IPS DF 4.7 (cell line): ENCODE results near the gene CD5L.
A peak's percentile ranks its signal among the peaks of the same experiment; 100 is the strongest.

Experiments
- DNase-seq: peaks from one replicate; pipeline ENCODE4 v3.0.0-alpha.2; 2013; ENCODE audit warnings: low spot score; ENCODE audit errors: extremely low read depth

Gene CD5L

GRCh38 chr1:157841708-157842107 lies at the start of gene CD5L:
Gene CD5L (minus strand): TSS chr1:157841808. CDS start chr1:157841701, 107 bp downstream.
- DNase-seq, result no peak

DNA sequence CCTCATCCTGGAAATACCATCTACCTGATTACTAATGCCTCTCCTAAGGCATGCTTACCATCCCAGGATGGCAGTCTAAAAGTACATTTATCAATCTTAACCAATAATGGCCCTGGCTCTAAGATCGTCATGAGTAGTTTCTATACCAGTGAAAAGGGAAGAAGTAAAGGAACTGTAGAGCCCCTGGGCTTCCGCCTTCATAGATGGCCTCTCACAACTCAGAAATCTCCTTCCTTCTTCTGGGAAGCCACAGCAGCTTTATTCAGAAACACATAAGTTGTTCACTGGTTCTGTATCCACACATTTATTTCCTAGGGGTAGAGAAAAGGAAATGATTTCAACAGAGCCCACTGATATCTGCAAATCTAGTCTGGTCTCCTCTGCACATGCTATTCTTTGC lies 41.0 kb upstream of the CD5L start:
- no peak for DNase-seq

DNA sequence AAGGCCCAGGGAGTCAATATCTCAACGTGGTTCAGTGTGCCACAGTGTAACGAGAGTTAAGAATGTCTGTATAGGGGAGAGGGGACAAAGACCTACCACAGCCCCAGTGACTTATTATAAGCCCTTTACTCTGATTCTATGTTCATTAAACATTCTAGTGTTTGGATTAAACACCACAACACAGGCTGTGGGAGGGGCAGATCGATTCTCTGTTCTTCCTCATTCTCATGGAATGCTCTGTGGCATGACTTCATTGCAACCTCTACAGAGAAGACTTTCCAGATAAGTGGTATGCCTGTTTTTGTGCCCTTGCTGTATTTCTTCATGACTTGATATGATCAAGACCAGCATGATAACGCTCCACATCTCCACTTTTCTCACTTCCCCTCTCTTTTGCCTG lies 39.0 kb upstream of the CD5L start:
- DNase-seq, result no peak

DNA sequence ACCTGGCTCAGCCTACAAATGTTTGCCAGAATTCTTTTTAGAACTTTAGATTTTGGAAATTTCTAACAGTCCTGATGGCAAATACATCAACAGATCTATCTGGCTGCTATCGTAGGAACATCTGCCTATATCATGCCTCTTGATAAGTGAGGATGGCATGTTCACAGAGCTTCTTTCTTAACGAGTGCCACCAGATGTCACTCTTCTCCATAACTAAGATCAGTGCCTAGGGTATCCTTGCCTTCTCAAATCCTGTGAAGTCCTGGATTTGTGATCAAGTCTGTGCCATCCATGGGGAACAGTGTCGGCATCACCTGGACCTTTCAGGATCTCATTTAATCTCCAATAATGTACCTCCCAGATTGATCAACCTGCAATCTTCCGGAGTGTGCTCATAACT lies 36.5 kb upstream of the CD5L start:
- DNase-seq, result peak; percentile 19

- DNase-seq, result no peak
Measured at GRCh38 chr1:157870490-157870889, 28.9 kb upstream of the CD5L start.

GRCh38 chr1:157868654-157869053 lies 27.0 kb upstream of the CD5L start:
- DNase-seq, result no peak

DNA sequence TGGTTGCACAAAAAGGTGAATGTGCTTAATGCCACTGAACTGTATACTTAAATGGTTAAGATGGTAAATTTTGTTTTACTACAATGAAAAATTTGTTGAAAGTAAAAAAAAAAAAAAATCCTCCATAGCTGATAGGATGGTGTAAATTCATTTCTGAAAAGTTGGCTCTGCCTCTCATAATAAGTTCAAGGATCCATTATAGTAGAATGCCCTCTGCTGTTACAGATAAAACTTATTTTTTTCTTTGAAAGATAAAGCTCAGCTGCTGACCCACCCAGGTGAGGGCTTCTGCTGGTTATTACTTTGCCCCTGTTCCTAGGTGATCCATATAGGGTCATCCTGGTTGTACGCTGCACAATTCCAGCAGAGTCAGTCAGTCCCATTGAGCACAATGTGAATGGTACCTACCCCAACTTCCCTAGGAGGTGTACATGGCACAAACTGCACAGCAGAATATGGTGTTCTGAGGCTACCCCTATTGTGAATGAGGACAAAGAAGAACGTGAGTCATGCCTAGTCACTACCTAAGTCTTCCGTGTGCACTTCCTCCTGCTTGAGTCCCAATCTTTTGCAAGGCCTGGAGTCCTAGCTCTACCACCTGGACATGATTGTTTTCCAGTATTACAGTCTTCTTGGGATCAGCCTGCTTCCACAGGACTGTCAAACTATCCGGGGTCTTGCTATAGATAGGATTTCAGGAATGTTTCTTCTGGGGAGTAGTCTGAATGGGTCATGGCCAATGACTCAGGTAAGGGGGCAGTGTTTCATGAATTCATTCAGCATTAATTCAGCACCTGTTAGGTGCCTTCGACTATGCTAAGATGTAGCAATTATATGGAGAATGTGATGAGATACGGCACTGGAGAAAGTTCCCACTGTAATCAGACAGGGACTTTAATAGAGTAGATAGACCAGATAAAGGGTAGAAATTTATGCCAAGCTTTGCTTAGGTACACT lies 20.8 kb upstream of the CD5L start:
- DNase-seq, result no peak

GRCh38 chr1:157856538-157856937 lies 14.9 kb upstream of the CD5L start:
- no peak for DNase-seq

- no peak for DNase-seq
Measured at GRCh38 chr1:157852476-157852875, 10.9 kb upstream of the CD5L start.

DNA sequence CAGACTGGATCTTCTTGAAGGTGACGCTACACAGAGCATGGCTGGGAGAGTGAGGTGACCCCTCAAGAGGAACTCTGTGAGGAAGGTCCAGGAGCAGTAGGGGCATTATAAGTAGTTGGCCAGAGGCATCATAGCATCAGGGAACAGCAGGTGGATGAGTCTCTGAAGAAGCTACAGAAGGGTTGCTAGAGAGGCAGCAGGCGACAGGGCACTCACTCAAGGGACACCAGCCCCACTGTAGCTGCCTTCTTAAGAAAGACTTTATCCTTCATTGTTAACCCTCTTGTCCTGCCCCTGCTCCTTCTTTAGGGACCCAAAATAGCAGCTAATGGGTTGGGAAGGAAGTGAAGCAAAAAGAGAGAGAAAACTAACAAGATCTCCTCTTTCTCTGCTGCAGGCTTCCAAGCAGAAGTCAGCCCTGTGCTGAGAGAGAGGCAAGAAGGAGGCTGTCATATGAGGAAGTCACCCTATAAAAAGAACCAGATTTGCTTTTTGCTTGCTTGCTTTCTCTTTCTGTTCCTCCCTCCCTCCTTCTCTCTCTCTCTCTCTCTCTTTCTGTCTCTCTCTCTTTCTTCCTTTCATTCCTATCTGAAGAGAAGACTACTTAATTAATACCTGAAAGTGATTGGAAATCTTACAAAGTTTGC lies 7.7 kb upstream of the CD5L start:
- no peak for DNase-seq

- no peak for DNase-seq
Measured at GRCh38 chr1:157844089-157844830, 2.7 kb upstream of the CD5L start.

DNA sequence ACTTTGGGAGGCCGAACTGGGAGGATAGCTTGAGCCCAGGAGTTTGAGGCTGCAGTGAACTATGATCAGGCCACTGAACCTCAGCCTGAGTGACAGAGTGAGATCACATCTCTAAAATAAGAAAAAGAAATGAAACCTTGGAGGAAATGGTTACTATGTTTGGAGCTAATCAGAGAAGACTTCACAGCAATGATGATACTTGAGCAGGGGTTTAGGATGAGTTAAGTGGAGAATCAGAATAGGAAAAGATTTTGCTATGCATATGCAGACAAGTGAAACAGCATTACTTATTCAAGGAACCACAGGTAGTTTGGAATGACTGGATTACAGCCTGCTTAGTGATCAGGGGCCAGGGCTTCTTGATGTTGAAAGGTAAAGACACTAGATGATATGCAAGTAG lies 1.3 kb upstream of the CD5L start:
- no peak for DNase-seq

DNA sequence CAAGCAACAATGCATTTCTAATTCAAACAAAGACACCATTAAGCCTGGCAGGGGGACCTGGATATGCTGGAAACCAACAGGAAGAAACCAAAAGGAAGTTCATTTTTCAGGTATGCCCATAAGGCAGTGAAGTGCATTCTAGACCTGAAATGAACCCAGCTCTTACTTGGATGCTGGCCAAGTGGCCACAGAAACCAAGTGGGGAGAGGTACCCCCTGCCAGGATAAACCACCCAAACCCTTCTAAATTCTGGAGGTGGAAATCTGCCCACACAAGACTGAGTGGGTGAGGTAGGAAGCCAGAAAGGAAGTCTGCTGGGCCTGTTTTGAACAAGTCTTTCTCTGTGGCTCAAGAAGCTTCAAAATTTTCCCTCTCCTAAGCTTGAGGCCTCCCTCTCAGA lies 2.6 kb downstream of the CD5L start:
- no peak for DNase-seq

DNA sequence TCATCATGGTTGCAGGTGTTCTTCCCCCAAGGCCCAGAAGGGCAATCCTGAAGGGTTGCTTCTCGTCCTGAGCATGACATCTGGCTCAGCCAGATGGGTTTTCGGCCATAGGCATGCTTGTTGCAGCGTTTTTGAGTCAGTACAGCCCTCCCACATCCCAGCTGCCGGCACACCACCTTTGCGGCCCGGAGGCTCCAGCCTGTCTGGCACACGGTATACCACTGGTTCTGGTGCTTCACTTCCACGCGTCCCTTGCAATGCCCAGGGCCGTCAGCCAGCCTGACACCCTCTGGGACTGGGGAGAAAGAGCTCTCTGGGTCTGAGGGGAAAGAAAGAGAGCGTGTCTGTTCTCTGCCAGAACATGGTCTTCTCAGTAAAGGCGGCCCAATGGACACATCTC lies 7.2 kb downstream of the CD5L start:
- DNase-seq, result no peak

DNA sequence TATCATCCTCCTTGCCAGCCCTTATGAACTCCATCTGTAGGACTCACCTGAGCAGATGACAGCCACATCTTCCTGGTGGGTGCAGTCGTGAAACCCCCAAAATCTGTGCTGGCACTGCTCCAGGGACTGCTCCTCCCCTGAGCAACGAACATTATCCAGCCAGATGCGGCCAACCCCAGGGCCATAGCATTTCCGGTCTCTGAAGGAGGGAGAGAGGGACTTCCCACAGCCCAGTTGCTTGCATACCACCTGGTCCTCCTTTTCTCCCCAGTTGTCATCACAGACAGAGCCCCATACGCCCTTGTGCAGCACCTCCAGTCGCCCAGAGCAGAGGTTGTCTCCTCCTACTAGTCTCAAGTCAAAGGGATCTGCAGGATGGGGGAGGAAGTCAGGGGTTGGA lies 8.5 kb downstream of the CD5L start:
- DNase-seq, result no peak

GRCh38 chr1:157831968-157832626 lies 9.5 kb downstream of the CD5L start:
- no peak for DNase-seq

GRCh38 chr1:157830887-157831286 lies 10.7 kb downstream of the CD5L start:
- no peak for DNase-seq

DNA sequence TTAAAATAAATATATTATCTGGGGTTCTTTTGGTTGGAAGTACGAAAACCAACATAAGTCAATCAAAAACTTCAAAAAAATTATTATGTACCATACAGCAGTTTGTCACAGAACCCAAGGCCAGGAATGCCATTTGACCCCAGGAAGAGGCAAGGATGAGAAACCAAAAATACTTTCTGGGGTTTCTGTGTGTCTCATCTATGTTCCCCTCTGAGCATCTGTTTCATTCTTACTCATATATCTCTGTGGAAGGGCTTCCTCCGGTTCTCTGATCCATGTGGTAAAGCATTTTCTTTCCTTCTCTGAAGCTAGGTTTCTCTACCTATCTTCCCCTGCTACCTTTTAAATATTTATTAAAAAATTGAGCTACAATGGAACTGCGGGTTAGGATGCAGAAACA lies 11.9 kb downstream of the CD5L start:
- DNase-seq, result no peak

GRCh38 chr1:157829210-157829609 lies 12.4 kb downstream of the CD5L start:
- DNase-seq, result no peak

- DNase-seq, result no peak
Measured at GRCh38 chr1:157820299-157820698, 21.3 kb downstream of the CD5L start.

DNA sequence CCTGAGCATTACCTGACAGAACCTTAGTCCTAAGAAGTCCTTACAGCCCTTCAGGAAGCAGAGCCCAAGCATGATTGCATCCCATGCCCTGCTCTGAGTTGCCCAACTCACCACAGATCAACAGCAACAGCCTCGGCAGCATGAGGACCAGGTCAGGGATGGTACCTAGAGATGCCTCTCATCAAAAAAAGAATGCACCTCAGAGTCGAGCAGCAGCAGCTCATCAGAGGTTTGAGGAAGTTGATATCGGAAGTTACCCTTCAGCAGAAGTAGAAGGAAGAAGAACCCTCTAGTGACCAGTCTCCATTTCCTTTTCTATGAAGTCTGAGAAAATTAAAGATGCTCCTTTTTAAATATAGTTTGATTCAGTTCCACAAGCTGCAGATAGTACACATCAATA lies 21.7 kb downstream of the CD5L start, which contains the start of gene FCRL1:
FCRL1 (minus strand) TSS at position 225 of the 400 bp plus-strand sequence; CDS start at position 142, 83 bp downstream.
- DNase-seq, result no peak
